Activated effector memory CD4-positive, alpha-beta T cell treated with anti-CD3 and anti-CD28 coated beads, Interleukin-2, amount 50 U/mL, for 16 hours (primary cell): ENCODE results near the gene ZNF324B.
A peak's percentile ranks its signal among the peaks of the same experiment; 100 is the strongest.
"Not testable (repeated sequence)": the region's sequence is repeated elsewhere in the genome, so short reads cannot be mapped to it uniquely, and the experiment has no call there.

Experiments used
- DNase-seq: peaks from one replicate; pipeline ENCODE4 v3.0.0-alpha.2; 2020

Gene ZNF324B

DNA sequence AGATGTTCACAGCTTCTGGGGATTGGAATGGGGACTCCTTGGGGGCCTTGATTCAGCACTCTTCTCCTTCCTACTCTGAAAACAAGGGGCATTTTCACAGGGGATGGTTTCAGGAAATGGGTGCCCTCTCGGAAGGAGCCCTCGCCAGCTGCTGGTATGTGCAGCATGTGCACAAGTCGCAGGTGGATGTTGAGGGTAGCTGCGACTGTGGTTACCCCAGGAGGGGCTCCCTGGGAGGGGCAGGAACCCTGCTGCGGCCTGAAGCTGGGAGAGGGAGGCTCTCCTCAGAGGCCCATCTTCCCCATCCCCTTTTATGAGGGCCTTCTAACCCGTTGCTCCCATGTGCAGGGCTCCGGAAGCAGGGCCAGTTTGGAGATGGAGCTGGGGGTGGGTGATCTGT lies 30.9 kb downstream of the ZNF324B start:
- no peak for DNase-seq

- no peak for DNase-seq
These were observed 32.4 kb downstream of the ZNF324B start for GRCh38 chr19:58483776-58484175.

DNA sequence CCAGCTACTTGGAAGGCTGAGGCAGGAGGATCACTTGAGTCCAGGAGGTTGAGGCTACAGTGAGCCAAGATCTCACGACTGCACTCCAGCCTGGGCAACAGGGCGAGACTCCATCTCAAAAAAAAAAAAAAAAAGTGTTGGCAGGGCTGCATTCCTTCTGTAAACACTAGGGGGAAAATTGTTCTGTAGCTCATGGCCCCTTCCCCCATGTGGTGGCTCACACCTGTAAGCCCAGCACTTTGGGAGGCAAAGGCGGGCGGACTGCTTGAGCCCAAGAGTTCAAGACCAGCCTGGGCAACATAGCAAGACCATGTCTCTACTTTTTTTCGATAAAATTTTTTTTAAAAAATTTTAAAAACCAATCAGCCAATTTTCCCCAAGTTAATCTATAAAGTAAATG lies 32.9 kb downstream of the ZNF324B start:
- not testable (repeated sequence) for DNase-seq

GRCh38 chr19:58491393-58491792 lies 40.0 kb downstream of the ZNF324B start:
- DNase-seq = no peak

DNA sequence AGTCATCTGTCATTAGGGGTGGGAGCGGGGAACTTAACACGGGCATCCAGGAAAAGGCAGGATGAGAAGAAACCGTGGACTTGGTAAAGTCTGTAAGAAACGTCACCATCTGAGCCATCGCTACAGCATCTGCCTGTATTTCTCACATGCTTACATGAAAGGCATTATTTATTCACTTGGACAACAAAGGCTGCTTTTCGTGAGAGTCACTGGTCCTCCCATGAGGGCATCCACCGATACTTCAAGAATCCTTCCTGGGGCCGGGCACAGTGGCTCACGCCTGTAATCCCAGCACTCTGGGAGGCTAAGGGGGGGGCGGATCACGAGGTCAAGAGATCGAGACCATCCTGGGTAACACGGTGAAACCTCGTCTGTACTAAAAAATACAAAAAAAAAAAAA lies 40.8 kb downstream of the ZNF324B start:
- no peak for DNase-seq

DNA sequence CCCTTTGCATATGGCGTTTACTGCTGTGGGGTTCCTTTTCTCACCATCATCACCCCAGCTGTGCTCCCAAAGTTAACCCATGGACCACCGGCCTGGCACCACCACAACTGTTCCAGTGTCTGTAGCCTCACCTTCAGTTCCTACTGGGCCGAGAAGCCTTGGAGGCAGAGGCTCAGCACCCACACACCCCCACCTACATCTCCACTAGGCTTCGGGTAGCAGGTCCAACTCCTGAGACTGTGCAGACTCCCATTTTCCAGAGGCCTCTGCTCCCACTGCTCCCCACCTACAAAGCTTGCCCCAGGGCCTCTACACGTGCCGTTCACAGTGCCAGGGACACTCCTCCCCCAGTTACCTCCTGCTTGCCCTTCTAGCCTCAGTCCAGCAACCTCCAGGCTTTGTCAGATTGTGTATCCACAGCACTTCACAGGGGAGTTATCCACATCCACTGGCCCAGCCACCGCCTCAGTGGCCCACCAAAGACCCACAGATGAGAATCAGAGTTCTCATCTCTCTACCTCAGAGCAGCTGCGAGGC lies 46.3 kb downstream of the ZNF324B start:
- DNase-seq = no peak

GRCh38 chr19:58498316-58499020 lies 47.0 kb downstream of the ZNF324B start:
- DNase-seq = no peak

GRCh38 chr19:58499021-58499927 lies 47.9 kb downstream of the ZNF324B start:
- DNase-seq = peak; percentile 98

DNA sequence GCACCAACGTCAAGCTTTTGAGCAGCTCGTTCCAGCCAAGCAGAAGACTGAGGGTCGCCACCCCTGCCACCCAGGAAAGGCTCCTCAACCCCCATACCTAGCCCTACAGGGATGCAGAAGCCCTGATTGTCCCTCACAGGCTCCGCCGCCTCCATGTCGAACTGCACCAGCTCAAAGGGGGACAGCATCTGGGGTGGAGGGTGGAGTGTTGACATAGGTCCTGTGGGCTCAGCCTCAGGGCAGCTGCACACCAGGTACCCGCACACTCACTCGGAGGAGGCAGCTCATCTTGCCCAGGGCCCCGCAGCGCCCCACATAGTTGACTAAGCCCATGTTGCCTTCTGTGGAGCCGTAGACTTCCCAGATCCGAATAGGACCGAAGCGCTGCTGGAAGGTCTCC lies 48.8 kb downstream of the ZNF324B start:
- no peak for DNase-seq
